ENCODE data around the gene CPM. TPM values are rescaled to one million over a fixed set of nuclear protein-coding genes. Genes with fewer than 3 reads are reported as not detected.
"Not testable (repeated sequence)": the region's sequence is repeated elsewhere in the genome, so short reads cannot be mapped to it uniquely, and the experiment has no call there.

CPM gene
- total RNA-seq, 1 experiment from 2014 or later, result 27.0 TPM

DNA sequence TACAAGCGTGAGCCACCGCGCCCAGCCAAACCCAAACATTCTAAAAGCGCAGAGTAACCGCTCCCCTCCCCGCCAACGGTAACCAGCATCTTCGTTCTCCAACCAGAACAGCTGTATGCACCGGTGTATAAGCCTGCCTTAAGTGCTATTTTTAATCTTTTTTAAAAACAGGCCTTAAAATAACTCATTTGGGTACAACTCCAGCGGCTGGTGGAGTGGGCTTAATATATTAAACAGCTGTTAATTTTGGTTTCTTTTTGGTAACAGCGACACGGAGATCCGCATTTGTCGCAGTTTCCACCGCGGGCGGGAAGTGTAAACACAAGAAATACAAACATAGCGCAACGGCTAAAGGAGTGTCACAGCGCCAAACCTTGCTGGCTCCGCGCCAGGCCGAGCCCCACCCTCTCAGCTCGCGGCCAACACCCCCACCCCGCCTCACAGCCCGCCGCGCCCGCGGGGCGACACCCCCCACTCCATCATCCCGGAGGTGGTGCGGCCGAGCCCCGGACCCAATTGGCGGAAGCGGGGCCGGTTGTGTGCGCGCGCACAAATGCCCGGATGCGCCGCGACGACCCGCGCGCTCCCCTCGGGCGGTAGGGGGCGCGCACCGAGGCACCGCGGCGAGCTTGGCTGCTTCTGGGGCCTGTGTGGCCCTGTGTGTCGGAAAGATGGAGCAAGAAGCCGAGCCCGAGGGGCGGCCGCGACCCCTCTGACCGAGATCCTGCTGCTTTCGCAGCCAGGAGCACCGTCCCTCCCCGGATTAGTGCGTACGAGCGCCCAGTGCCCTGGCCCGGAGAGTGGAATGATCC lies 125.2 kb downstream of the CPM start, which contains the start of gene MDM2:
Gene MDM2, plus strand, starts transcription at position 602 of the 812 bp plus-strand sequence. CDS start 301 bp downstream, outside the sequence.
- peak; percentile 96 for DNase-seq (ENCODE audit: low read depth)

DNA sequence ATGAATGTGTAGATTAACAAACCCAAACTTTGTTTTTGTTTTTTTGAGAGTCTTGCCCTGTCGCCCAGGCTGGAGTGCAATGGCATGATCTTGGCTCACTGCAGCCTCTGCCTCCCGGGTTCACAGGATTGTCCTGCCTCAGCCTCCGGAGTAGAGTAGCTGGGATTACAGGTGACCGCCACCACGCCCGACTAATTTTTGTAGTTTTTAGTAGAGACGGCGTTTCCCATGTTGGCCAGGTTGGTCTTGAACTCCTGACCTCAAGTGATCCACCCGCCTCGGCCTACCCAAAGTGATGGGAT lies 125.7 kb downstream of the CPM start:
- not testable (repeated sequence) for DNase-seq (ENCODE audit: low read depth)

DNA sequence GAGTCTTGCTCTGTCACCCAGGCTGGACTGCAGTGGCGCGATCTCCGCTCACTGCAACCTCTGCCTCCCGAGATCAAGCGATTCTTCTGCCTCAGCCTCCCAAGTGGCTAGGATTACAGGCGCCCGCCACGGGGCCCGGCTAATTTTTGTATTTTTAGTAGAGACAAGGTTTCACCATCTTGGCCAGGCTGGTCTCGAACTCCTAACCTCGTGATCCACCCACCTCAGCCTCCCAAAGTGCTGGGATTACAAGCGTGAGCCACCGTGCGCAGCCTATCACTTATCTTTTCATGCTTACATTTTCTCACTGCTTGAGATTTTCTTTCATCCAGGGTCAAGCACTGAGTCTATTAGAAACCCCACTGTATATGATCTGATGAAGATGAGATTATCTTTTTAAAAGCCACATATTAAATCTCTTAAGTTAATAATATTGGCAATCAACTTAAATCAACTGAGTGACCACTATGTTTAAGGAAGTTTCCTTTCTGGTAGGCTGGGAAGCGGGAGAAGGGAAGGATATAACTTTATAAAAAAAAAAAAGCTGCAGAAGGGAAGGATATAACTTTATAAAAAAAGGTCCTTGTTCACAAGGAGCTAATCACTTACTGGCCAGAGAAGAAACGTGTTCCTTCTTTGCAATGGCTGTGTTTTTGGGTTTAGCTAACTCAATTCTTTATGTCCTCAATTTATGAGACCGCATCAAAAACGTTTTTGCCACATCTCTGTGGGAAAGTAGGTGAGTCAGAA lies 126.3 kb downstream of the CPM start:
- DNase-seq (ENCODE audit: low read depth), result peak; percentile 31

- DNase-seq (ENCODE audit: low read depth), result no peak
Measured at GRCh38 chr12:68805592-68806120, 127.3 kb downstream of the CPM start.

DNA sequence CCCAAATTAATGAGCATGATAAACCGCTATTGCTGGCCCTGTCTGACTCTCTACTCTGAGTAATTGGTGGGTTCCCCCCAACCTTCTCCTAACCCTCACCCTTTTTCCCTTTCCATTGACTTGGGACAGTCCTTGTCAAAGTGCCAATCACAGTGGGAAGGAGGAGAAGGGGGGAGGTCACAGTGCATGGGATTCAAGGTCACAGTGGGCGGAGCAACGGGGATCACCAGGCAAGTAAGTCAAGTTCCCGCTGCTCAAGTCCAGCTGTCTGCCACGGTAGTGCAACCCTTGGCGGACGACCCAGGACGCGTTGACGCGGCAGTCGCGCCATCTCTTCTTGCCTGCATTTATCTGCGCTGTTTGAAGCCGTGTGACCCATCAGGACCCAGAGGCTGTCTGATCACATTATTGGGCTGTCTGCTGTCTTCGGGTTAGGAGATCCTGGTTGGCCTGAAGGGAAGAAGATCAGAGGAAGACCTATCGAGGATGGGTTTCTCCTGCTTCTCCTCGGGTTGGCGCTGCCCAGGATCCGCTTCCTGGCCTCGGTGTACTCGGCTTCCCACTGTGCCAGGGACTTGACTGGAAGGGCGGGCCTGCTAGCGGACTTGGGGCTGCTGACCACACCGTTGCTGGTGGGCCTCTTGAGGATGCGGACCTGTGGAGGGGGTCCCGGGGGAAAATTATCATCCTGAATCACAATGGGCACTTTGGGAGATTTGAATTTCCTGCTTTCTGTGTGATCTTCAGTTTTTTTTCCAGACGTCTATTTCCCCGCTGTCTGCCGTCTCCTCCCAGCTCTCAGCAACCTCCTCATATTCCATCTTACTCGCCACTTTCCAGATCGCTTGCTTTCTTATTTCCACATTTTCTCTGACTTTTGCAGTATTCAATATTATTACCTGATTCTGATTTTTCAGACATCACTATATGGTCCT lies 128.0 kb downstream of the CPM start:
- DNase-seq (ENCODE audit: low read depth), result no peak

GRCh38 chr12:68803948-68804656 lies 128.9 kb downstream of the CPM start:
- DNase-seq (ENCODE audit: low read depth), result no peak

GRCh38 chr12:68802911-68803651 lies 129.9 kb downstream of the CPM start:
- DNase-seq (ENCODE audit: low read depth), result not testable (repeated sequence)

- not testable (repeated sequence) for DNase-seq (ENCODE audit: low read depth)
Measured at GRCh38 chr12:68802372-68802745, 130.6 kb downstream of the CPM start.

Other genes starting within 250 kb of the CPM start
- 168 TPM in 2 replicates for gene NUP107, start 246.2 kb downstream of the CPM start, total RNA-seq (2014; rRNA removed; shearing (Covaris generic))
- 2.0 and 3.1 TPM in 2 replicates for gene SLC35E3, start 187.0 kb downstream of the CPM start, total RNA-seq (2014; rRNA removed; shearing (Covaris generic))
- 37.4 and 43.9 TPM in 2 replicates for gene MDM2, start 125.0 kb downstream of the CPM start, total RNA-seq (2014; rRNA removed; shearing (Covaris generic))

All from Daoy (cell line).